Measurements from ENCODE around the gene LGR5. TPM values are rescaled to one million over a fixed set of nuclear protein-coding genes. Genes with fewer than 3 reads are reported as not detected.

The LGR5 gene
- total RNA-seq, 1 experiment from 2014 or later = not detected

- H3K4me3 ChIP-seq (replicated peaks in 1 of 2; ENCODE audit: low read depth in 1 of 2, low read length in 2 of 2) = no peak overlapping the region
Observed at GRCh38 chr12:71584356-71584755, 144.8 kb downstream of the LGR5 start.

More at GRCh38 chr12:71584356-71584755, 144.8 kb downstream of the LGR5 start:
- no peaks in the 10 kb centered on the region for H3K9me2 ChIP-seq (ENCODE audit: insufficient read depth)
- TF ChIP-seq SIN3A (IDR thresholded peaks at IDR 0.05; ENCODE audit: low read depth) = no peak
- no peak for TF ChIP-seq EZH2 (IDR thresholded peaks at IDR 0.05)
- TF ChIP-seq CBX3 (IDR thresholded peaks at IDR 0.05; ENCODE audit: low read depth) = no peak
- no peak for TF ChIP-seq EZH2phosphoT487 (IDR thresholded peaks at IDR 0.05; ENCODE audit: borderline replicate concordance)
- TF ChIP-seq SP1 (IDR thresholded peaks at IDR 0.05; ENCODE audit: low read depth) = no peak
- TF ChIP-seq TCF7L2 (IDR thresholded peaks at IDR 0.05; ENCODE audit: borderline replicate concordance, extremely low read depth, insufficient read depth, insufficient read length) = no peak
- TF ChIP-seq SRF (IDR thresholded peaks at IDR 0.05; ENCODE audit: low read depth) = no peak
- no peak for TF ChIP-seq POLR2A (IDR thresholded peaks at IDR 0.05; ENCODE audit: borderline replicate concordance, extremely low read depth, insufficient read depth, insufficient read length)
- no peak for TF ChIP-seq CEBPB (IDR thresholded peaks at IDR 0.05; ENCODE audit: low read depth)
- no peak for TF ChIP-seq ATF3 (IDR thresholded peaks at IDR 0.05)
- TF ChIP-seq EGR1 (IDR thresholded peaks at IDR 0.05; ENCODE audit: low read depth) = no peak
- TF ChIP-seq YY1 (IDR thresholded peaks at IDR 0.05; ENCODE audit: extremely low read depth, insufficient replicate concordance, low read depth, low read length) = no peak
- no peak for TF ChIP-seq POLR2AphosphoS5 (IDR thresholded peaks at IDR 0.05; ENCODE audit: low read depth, low read length)
- TF ChIP-seq JUND (IDR thresholded peaks at IDR 0.05) = no peak
- TF ChIP-seq CTCF (IDR thresholded peaks at IDR 0.05 in 2 of 3, conservative IDR thresholded peaks at IDR 0.05 in 1 of 3; ENCODE audit: borderline replicate concordance in 1 of 3, insufficient read depth in 1 of 3, low read depth in 2 of 3, low read length in 2 of 3) = no peak
- no peak for TF ChIP-seq ZBTB33 (IDR thresholded peaks at IDR 0.05; ENCODE audit: extremely low read depth, insufficient replicate concordance, low read length)
- no peak for TF ChIP-seq FOSL1 (IDR thresholded peaks at IDR 0.05; ENCODE audit: low read depth)
- no peak for TF ChIP-seq MAX (IDR thresholded peaks at IDR 0.05)
- no peak for TF ChIP-seq REST (IDR thresholded peaks at IDR 0.05; ENCODE audit: low read depth)
- H3K9ac ChIP-seq (ENCODE audit: low read length) = no peak overlapping the region
- H3K27ac ChIP-seq (ENCODE audit: low read depth, low read length) = no peak overlapping the region
- intact Hi-C loops (cut with micrococcal nuclease) = no loop called here
- no peaks in the 10 kb centered on the region for H3K9me3 ChIP-seq (ENCODE audit: control insufficient read depth in 1 of 2, insufficient read depth in 1 of 2, low read depth in 1 of 2, low read length in 2 of 2)
- H3K36me3 ChIP-seq (ENCODE audit: control insufficient read depth in 1 of 2, insufficient read depth in 2 of 2, low read length in 2 of 2) = no peaks in the 10 kb centered on the region
- H4K20me1 ChIP-seq (ENCODE audit: insufficient read depth) = no peaks in the 10 kb centered on the region
- no peak for ATAC-seq
- H3K4me1 ChIP-seq (ENCODE audit: control insufficient read depth in 1 of 2, insufficient read depth in 2 of 2, low read length in 2 of 2) = no peaks in the 10 kb centered on the region
- CTCF ChIA-PET = interaction anchor here (1.2 kb wide), 1 partner anchor 10 kb away, joined by 3 read pairs; no protein-coding TSS in a partner anchor
- no peak overlapping the region for H3K4me2 ChIP-seq (ENCODE audit: low read length)
- no peak overlapping the region for H2AFZ ChIP-seq (ENCODE audit: low read depth, low read length, poor library complexity, severe bottlenecking)
- H3K27me3 ChIP-seq (ENCODE audit: insufficient read depth, low read length) = no peaks in the 10 kb centered on the region
- RAD21 ChIA-PET (ENCODE audit: low non-redundant PET in 1 of 2, low total read pairs in 2 of 2, uncharacterized antibody in 2 of 2, unreplicated experiment in 2 of 2) = no interaction called here
- POLR2A ChIA-PET = no interaction called here
- no TSS peak for BruUV-seq (replicated peaks)
- H3K79me2 ChIP-seq (ENCODE audit: insufficient read depth, low read length) = no peaks in the 10 kb centered on the region
- no peak for DNase-seq (ENCODE audit: low read depth, low spot score)
